ENCODE data around the gene GBF1. TPM values are rescaled to one million over a fixed set of nuclear protein-coding genes. Genes with fewer than 3 reads are reported as not detected.

The GBF1 gene
- total and polyA plus RNA-seq, 8 donors: 5.7 to 47.3 (median 21.9) TPM

GRCh38 chr10:102376901-102377300, 131.6 kb downstream of the GBF1 start:
- no peaks in the 10 kb centered on the region for H3K4me1 ChIP-seq
- no peak overlapping the region for H3K4me3 ChIP-seq
- no peaks in the 10 kb centered on the region for H3K9me3 ChIP-seq
- WGBS, 5 donors: 90 to 96% (median 94%) methylated on average over 12 of the region's 12 CpGs
- TF ChIP-seq, protein P1, sequence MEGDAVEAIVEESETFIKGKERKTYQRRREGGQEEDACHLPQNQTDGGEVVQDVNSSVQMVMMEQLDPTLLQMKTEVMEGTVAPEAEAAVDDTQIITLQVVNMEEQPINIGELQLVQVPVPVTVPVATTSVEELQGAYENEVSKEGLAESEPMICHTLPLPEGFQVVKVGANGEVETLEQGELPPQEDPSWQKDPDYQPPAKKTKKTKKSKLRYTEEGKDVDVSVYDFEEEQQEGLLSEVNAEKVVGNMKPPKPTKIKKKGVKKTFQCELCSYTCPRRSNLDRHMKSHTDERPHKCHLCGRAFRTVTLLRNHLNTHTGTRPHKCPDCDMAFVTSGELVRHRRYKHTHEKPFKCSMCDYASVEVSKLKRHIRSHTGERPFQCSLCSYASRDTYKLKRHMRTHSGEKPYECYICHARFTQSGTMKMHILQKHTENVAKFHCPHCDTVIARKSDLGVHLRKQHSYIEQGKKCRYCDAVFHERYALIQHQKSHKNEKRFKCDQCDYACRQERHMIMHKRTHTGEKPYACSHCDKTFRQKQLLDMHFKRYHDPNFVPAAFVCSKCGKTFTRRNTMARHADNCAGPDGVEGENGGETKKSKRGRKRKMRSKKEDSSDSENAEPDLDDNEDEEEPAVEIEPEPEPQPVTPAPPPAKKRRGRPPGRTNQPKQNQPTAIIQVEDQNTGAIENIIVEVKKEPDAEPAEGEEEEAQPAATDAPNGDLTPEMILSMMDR (IDR thresholded peaks at IDR 0.05): no peak
- TF ChIP-seq EP300 (IDR thresholded peaks at IDR 0.05): no peak
- TF ChIP-seq POLR2AphosphoS5 (IDR thresholded peaks at IDR 0.05): no peak
- TF ChIP-seq POLR2A (IDR thresholded peaks at IDR 0.05): no peak
- no peak overlapping the region for H3K27ac ChIP-seq
- intact Hi-C loops (cut with DNase I; ENCODE audit: low total_unique reads): no loop called here
- peaks cover 75 to 100% (median 100%) of the 10 kb centered on the region in 4 donors for H3K36me3 ChIP-seq
- H3K27me3 ChIP-seq: no peaks in the 10 kb centered on the region
- no peak for DNase-seq

GRCh38 chr10:102379383-102379782, 134.1 kb downstream of the GBF1 start:
- Histone ChIP-seq H3K9me3 (no peaks in the 10 kb centered on the region), H3K4me3 (no peak overlapping the region), H3K36me3 (peaks cover 67 to 95% (median 89%) of the 10 kb centered on the region in 4 donors), H3K4me1 (no peaks in the 10 kb centered on the region), H3K27ac (no peak overlapping the region), H3K27me3 (no peaks in the 10 kb centered on the region)
- DNase-seq: no peak
- WGBS, 5 donors: 93 to 98% (median 96%) methylated on average over 6 of the region's 6 CpGs
- TF ChIP-seq POLR2A (IDR thresholded peaks at IDR 0.05) (no peak), POLR2AphosphoS5 (IDR thresholded peaks at IDR 0.05) (no peak), EP300 (IDR thresholded peaks at IDR 0.05) (no peak)
- TF ChIP-seq, protein P1 (IDR thresholded peaks at IDR 0.05): no peak
- intact Hi-C loops (cut with DNase I; ENCODE audit: low total_unique reads): no loop called here

GRCh38 chr10:102381983-102382382, 136.7 kb downstream of the GBF1 start:
- no peak for DNase-seq
- no peak for TF ChIP-seq POLR2A (IDR thresholded peaks at IDR 0.05)
- TF ChIP-seq EP300 (IDR thresholded peaks at IDR 0.05): no peak
- no peak for TF ChIP-seq POLR2AphosphoS5 (IDR thresholded peaks at IDR 0.05)
- TF ChIP-seq, protein P1 (IDR thresholded peaks at IDR 0.05): no peak
- H3K36me3 ChIP-seq: peaks cover 43 to 69% (median 63%) of the 10 kb centered on the region in 4 donors
- H3K27ac ChIP-seq: no peak overlapping the region
- peaks cover 0 to 12% (median 8%) of the 10 kb centered on the region in 4 donors for H3K4me1 ChIP-seq
- no peak overlapping the region for H3K4me3 ChIP-seq
- H3K27me3 ChIP-seq: no peaks in the 10 kb centered on the region
- no peaks in the 10 kb centered on the region for H3K9me3 ChIP-seq
- intact Hi-C loops (cut with DNase I; ENCODE audit: low total_unique reads): no loop called here
- 82 to 95% (median 89%) methylated on average over 4 to 9 of the region's 9 CpGs for WGBS, 5 donors

DNA sequence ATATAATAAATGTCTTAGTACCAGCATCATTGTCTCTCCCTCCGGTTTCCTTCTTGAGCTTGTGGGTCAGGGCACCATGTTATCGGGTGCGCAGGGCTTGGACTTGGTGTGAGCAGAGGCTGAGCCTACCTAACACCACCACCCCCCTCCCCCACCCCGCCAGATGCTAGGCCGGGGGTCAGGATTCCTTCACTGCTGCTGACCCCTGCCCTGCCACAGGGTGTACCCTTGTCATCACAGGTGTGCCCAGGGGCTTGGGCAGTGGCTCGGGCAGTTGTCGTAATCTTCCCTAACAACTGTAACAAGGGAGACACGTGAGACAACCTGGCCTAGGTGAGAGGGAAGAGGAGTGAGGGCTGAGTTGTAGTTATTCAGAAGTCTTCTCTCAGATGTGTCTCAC, 137.5 kb downstream of the GBF1 start:
- intact Hi-C loops (cut with DNase I; ENCODE audit: low total_unique reads): no loop called here
- 88 to 97% (median 95%) methylated on average over 8 of the region's 8 CpGs for WGBS, 5 donors
- H3K4me3 ChIP-seq: no peak overlapping the region
- no peak overlapping the region for H3K27ac ChIP-seq
- TF ChIP-seq POLR2AphosphoS5 (IDR thresholded peaks at IDR 0.05): no peak
- no peak for TF ChIP-seq EP300 (IDR thresholded peaks at IDR 0.05)
- TF ChIP-seq POLR2A (IDR thresholded peaks at IDR 0.05): no peak
- TF ChIP-seq, protein P1 (IDR thresholded peaks at IDR 0.05): no peak
- peaks cover 40 to 60% (median 54%) of the 10 kb centered on the region in 4 donors for H3K36me3 ChIP-seq
- no peaks in the 10 kb centered on the region for H3K9me3 ChIP-seq
- DNase-seq: no peak
- peaks cover 0 to 12% (median 8%) of the 10 kb centered on the region in 4 donors for H3K4me1 ChIP-seq
- no peaks in the 10 kb centered on the region for H3K27me3 ChIP-seq

Data from stomach (tissue), 9 donors.